HEK293T (cell line): Measurements from ENCODE around the gene ME1.

Experiments used
- CTCF ChIA-PET: fragments of 350-600 bp; formaldehyde crosslinking; extraction: SDS; loops from one replicate; lab custom pipeline; 2021; ENCODE audit warnings: antibody characterized with exemption, inconsistent platforms; lab: Yijun Ruan, JAX
- POLR2A ChIA-PET: fragments of 350-600 bp; formaldehyde crosslinking; extraction: SDS; loops from one replicate; lab custom pipeline; 2020; ENCODE audit warnings: antibody characterized with exemption, inconsistent platforms; lab: Yijun Ruan, JAX
- DNase-seq: peaks from one replicate; pipeline ENCODE4 v3.0.0; 2012; ENCODE audit warnings: mixed read lengths; ENCODE audit errors: extremely low spot score
- ARNT ChIP-seq: fragments of 450-650 bp; IDR thresholded peaks from 2 replicates; pipeline ENCODE4 v1.6.1; 2017; ENCODE audit warnings: mild to moderate bottlenecking
- BHLHE40 ChIP-seq: fragments of 450-650 bp; IDR thresholded peaks from 2 replicates; pipeline ENCODE4 v1.6.1; 2016; ENCODE audit warnings: mild to moderate bottlenecking, moderate library complexity, borderline replicate concordance
- CTBP1 ChIP-seq: fragments of 450-650 bp; IDR thresholded peaks from 2 replicates; pipeline ENCODE4 v1.6.1; 2016; ENCODE audit warnings: borderline replicate concordance
- ELF4 ChIP-seq: fragments of 450-650 bp; IDR thresholded peaks from 2 replicates; pipeline ENCODE4 v1.6.1; 2017; ENCODE audit warnings: antibody characterized with exemption
- FOXA1 ChIP-seq: fragments of 450-650 bp; IDR thresholded peaks from 2 replicates; pipeline ENCODE4 v1.6.1; 2016; ENCODE audit warnings: mild to moderate bottlenecking
- FOXK2 ChIP-seq: fragments of 450-650 bp; IDR thresholded peaks from 2 replicates; pipeline ENCODE4 v1.6.1; 2016; ENCODE audit warnings: mild to moderate bottlenecking
- FOXM1 ChIP-seq: fragments of 450-650 bp; IDR thresholded peaks from 2 replicates; pipeline ENCODE4 v1.6.1; 2017; ENCODE audit warnings: mild to moderate bottlenecking, borderline replicate concordance
- HDGF ChIP-seq: fragments of 450-650 bp; IDR thresholded peaks from 2 replicates; pipeline ENCODE4 v1.6.1; 2017; ENCODE audit warnings: antibody characterized with exemption, borderline replicate concordance
- L3MBTL2 ChIP-seq: fragments of 450-650 bp; conservative IDR thresholded peaks from 2 replicates; pipeline ENCODE4 v1.6.1; 2016; ENCODE audit warnings: mild to moderate bottlenecking
- LEF1 ChIP-seq: fragments of 450-650 bp; IDR thresholded peaks from 2 replicates; pipeline ENCODE4 v1.6.1; 2017; ENCODE audit warnings: mild to moderate bottlenecking, borderline replicate concordance
- NFRKB ChIP-seq: fragments of 450-650 bp; IDR thresholded peaks from 2 replicates; pipeline ENCODE4 v1.6.1; 2016; ENCODE audit warnings: mild to moderate bottlenecking, moderate library complexity
- PKNOX1 ChIP-seq: fragments of 450-650 bp; IDR thresholded peaks from 2 replicates; pipeline ENCODE4 v1.6.1; 2016
- SP1 ChIP-seq: fragments of 450-650 bp; IDR thresholded peaks from 2 replicates; pipeline ENCODE4 v1.6.1; 2017
- SUZ12 ChIP-seq: fragments of 450-650 bp; IDR thresholded peaks from 2 replicates; pipeline ENCODE4 v1.6.1; 2016; ENCODE audit warnings: mild to moderate bottlenecking
- TARDBP ChIP-seq: fragments of 450-650 bp; IDR thresholded peaks from 2 replicates; pipeline ENCODE4 v1.6.1; 2016
- ZNF384 ChIP-seq: fragments of 450-650 bp; IDR thresholded peaks from 2 replicates; pipeline ENCODE4 v1.6.1; 2016

The ME1 gene

GRCh38 chr6:83176246-83176645 is 254.6 kb downstream of the ME1 start:
- DNase-seq, result no peak
- CTCF ChIA-PET, result no interaction called here
- no peak for TF ChIP-seq BHLHE40
- no peak for TF ChIP-seq L3MBTL2
- POLR2A ChIA-PET, result no interaction called here

GRCh38 chr6:83169511-83169910 is 261.3 kb downstream of the ME1 start:
- POLR2A ChIA-PET, result interaction anchor here (1.4 kb wide), 1 partner anchor 24 kb away, joined by 4 read pairs; the partner anchor contains the start of genes PGM3 and RWDD2A
- CTCF ChIA-PET, result interaction anchor here (0.6 kb wide), 1 partner anchor 15 kb away, joined by 3 read pairs; no protein-coding TSS in a partner anchor
- TF ChIP-seq SP1, result no peak
- no peak for TF ChIP-seq SUZ12
- TF ChIP-seq L3MBTL2, result no peak
- no peak for DNase-seq

- POLR2A ChIA-PET, result interaction anchor here (1.4 kb wide), 1 partner anchor 24 kb away, joined by 4 read pairs; the partner anchor contains the start of genes PGM3 and RWDD2A
- no peak for DNase-seq
- TF ChIP-seq L3MBTL2 (no peak), LEF1 (no peak), SP1 (no peak), ARNT (no peak), FOXA1 (no peak)
- CTCF ChIA-PET, result interaction anchor here (0.6 kb wide), 1 partner anchor 14 kb away, joined by 3 read pairs; no protein-coding TSS in a partner anchor
These were observed 261.7 kb downstream of the ME1 start for GRCh38 chr6:83169106-83169505.

- TF ChIP-seq ZNF384, result no peak
- TF ChIP-seq FOXK2, result no peak
- TF ChIP-seq ARNT, result no peak
- no peak for TF ChIP-seq BHLHE40
- TF ChIP-seq TARDBP, result no peak
- TF ChIP-seq L3MBTL2, result no peak
- no peak for TF ChIP-seq PKNOX1
- TF ChIP-seq CTBP1, result no peak
- TF ChIP-seq LEF1, result no peak
- no peak for TF ChIP-seq NFRKB
- TF ChIP-seq FOXA1, result no peak
- no peak for TF ChIP-seq FOXM1
- no peak for TF ChIP-seq SP1
- no peak for TF ChIP-seq SUZ12
- TF ChIP-seq HDGF, result no peak
- TF ChIP-seq ELF4, result no peak
- POLR2A ChIA-PET, result interaction anchor here (1.4 kb wide), 1 partner anchor 25 kb away, joined by 4 read pairs; the partner anchor contains the start of genes PGM3 and RWDD2A
- DNase-seq, result no peak
- CTCF ChIA-PET, result no interaction called here
These were observed 262.3 kb downstream of the ME1 start for GRCh38 chr6:83168556-83168955.

GRCh38 chr6:83167726-83168278 is 263.0 kb downstream of the ME1 start:
- DNase-seq, result no peak
- ChIA-PET POLR2A (interaction anchor here (0.6 kb wide), 1 partner anchor 346 kb away, joined by 3 read pairs; no protein-coding TSS in a partner anchor), CTCF (interaction anchor here (0.7 kb wide), 1 partner anchor 49 kb away, joined by 4 read pairs; no protein-coding TSS in a partner anchor)
- TF ChIP-seq ELF4 (no peak), TARDBP (no peak)
